Measurements from ENCODE around the gene PLCB3.

GRCh38 chr11:64226507-64227051 is 24.8 kb upstream of the PLCB3 start:
- TF ChIP-seq, protein P1, sequence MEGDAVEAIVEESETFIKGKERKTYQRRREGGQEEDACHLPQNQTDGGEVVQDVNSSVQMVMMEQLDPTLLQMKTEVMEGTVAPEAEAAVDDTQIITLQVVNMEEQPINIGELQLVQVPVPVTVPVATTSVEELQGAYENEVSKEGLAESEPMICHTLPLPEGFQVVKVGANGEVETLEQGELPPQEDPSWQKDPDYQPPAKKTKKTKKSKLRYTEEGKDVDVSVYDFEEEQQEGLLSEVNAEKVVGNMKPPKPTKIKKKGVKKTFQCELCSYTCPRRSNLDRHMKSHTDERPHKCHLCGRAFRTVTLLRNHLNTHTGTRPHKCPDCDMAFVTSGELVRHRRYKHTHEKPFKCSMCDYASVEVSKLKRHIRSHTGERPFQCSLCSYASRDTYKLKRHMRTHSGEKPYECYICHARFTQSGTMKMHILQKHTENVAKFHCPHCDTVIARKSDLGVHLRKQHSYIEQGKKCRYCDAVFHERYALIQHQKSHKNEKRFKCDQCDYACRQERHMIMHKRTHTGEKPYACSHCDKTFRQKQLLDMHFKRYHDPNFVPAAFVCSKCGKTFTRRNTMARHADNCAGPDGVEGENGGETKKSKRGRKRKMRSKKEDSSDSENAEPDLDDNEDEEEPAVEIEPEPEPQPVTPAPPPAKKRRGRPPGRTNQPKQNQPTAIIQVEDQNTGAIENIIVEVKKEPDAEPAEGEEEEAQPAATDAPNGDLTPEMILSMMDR (IDR thresholded peaks at IDR 0.05; ENCODE audit: low read depth, low read length), result no peak
- no peak for TF ChIP-seq EZH2phosphoT487 (IDR thresholded peaks at IDR 0.05; ENCODE audit: low read depth)

All from OCI-LY3 (cell line).